GM12875 (cell line): ENCODE data around the gene COL4A5.

Experiments used
- H3K4me3 ChIP-seq: one replicate; pipeline ENCODE4 v1.5.1; 2011; ENCODE audit warnings: low read depth, low read length, control low read depth
- CTCF ChIP-seq: IDR thresholded peaks from 2 replicates; pipeline ENCODE4 v1.5.1; 2011; ENCODE audit warnings: low read depth, mild to moderate bottlenecking, control low read depth, inconsistent platforms, low read length, moderate library complexity, borderline replicate concordance; ENCODE audit not compliant: insufficient read depth

The COL4A5 gene

GRCh38 chrX:108437349-108438109 lies 2.1 kb upstream of the COL4A5 start:
- no peak overlapping the region for H3K4me3 ChIP-seq
- TF ChIP-seq CTCF, result no peak

GRCh38 chrX:108438110-108438623 lies 1.5 kb upstream of the COL4A5 start, which contains the start of gene COL4A6:
TSS of gene COL4A6 (minus strand) at chrX:108438422. CDS start at chrX:108438196, 226 bp downstream.
- H3K4me3 ChIP-seq, result no peak within 1 kb of the TSS
- no peak for TF ChIP-seq CTCF

GRCh38 chrX:108439961-108440696 lies 491 bp downstream of the COL4A5 start:
- no peak overlapping the region for H3K4me3 ChIP-seq
- no peak for TF ChIP-seq CTCF

- no peak for TF ChIP-seq CTCF
- H3K4me3 ChIP-seq, result no peak overlapping the region
Measured at GRCh38 chrX:108442901-108443464, 3.3 kb downstream of the COL4A5 start.

GRCh38 chrX:108447303-108447702 lies 7.7 kb downstream of the COL4A5 start:
- TF ChIP-seq CTCF, result no peak
- no peak overlapping the region for H3K4me3 ChIP-seq

- no peak for TF ChIP-seq CTCF
- no peak overlapping the region for H3K4me3 ChIP-seq
Measured at GRCh38 chrX:108453841-108454240, 14.2 kb downstream of the COL4A5 start.
